HG03521 (cell line): Measurements from ENCODE around the gene ZFC3H1.
"Not testable (repeated sequence)": the region's sequence is repeated elsewhere in the genome, so short reads cannot be mapped to it uniquely, and the experiment has no call there.

Experiments
- ATAC-seq: cut with Tn5 transposase; IDR thresholded peaks from one replicate; pipeline ENCODE4 v1.9.1; 2021; ENCODE audit warnings: mild to moderate bottlenecking, moderate library complexity; ENCODE audit not compliant: unreplicated experiment

ZFC3H1 gene

GRCh38 chr12:71663561-71664410 lies at the start of gene ZFC3H1, which contains the start of gene THAP2:
ZFC3H1 (minus strand) TSS chr12:71663848; CDS start chr12:71663610, 238 bp downstream.
THAP2 (plus strand) TSS chr12:71664301; CDS start chr12:71664510, 209 bp downstream.
- peak; percentile 87 for ATAC-seq

GRCh38 chr12:71710276-71711125 lies 46.9 kb upstream of the ZFC3H1 start:
- no peak for ATAC-seq

GRCh38 chr12:71708658-71709057 lies 45.0 kb upstream of the ZFC3H1 start:
- no peak for ATAC-seq

DNA sequence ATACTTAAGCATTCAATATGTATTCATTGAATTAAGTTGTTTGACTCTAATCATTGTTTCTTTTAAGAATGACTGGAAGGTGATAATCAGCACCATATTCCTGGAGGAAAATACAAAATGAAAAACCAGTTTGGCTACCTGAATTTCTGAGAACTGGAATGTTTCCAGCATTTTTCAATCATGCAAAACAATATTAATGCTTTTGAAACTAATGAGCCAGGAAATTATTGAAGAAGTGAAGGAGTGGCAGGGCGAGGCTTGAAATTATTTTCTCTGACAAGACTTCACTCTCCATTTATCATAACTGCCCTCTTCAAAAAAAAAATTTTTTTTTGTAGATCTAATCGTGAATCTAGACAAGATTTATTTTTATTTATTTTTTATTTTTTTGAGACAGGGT lies 41.3 kb upstream of the ZFC3H1 start:
- no peak for ATAC-seq

- ATAC-seq, result no peak
Observed at GRCh38 chr12:71703206-71703605, 39.6 kb upstream of the ZFC3H1 start.

GRCh38 chr12:71702590-71702989 lies 38.9 kb upstream of the ZFC3H1 start:
- ATAC-seq, result no peak

DNA sequence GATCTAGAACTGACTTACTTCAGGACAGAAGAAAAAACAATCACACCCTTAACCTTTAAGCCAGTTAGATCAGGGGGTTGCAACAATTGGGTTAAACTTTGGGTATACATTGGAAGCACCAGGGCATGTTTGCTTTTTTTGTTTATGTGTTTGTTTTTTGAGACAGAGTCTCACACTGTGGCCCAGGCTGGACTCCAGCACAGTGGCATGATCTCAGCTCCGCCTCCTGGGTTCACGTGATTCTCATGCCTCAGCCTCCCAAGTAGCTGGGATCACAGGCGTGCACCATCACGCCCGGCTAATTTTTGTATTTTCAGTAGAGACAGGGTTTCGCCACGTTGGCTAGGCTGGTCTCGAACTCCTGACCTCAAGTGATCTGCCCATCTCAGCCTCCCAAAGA lies 38.5 kb upstream of the ZFC3H1 start:
- not testable (repeated sequence) for ATAC-seq

DNA sequence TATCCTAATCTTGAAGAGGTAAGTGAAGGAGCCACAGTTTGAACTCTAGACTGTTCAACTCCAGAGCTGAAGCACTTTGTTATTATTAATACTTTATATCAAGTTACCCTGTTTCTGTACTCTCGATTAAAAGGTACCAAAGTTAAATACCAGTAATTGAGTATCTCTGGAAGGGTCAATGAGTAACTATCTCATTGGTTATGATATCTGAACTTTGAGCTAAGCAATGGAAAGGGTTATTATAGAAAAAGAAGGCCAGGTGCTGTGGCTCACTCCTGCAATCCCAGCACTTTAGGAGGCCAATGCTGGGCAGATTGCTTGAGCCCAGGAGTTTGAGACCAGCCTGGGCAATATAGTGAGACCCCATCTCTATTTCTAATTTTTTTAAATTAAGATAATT lies 32.1 kb upstream of the ZFC3H1 start:
- no peak for ATAC-seq

- peak; percentile 80 for ATAC-seq
Observed at GRCh38 chr12:71694099-71694820, 30.6 kb upstream of the ZFC3H1 start.

- ATAC-seq, result not testable (repeated sequence)
Observed at GRCh38 chr12:71693651-71694050, 30.0 kb upstream of the ZFC3H1 start.

DNA sequence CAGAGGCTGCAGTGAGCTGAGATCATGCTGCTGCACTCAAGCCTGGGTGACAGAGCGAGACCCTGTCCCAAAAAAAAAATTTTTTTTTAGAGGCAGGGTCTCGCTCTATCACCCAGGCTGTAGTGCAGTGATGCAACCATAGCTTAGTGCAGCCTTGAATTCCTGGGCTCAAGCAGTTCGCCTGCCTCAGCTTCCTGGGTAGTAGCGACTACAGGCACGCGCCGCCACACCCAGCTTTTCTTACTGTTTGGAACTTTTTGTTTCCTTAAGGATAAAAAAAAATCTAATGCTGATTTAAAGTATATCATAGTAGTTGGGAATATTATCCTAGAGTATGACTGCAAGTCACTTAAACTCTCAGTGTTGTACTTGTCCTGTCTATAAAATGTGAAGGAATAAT lies 29.5 kb upstream of the ZFC3H1 start:
- no peak for ATAC-seq

- no peak for ATAC-seq
Observed at GRCh38 chr12:71691504-71692129, 28.0 kb upstream of the ZFC3H1 start.

DNA sequence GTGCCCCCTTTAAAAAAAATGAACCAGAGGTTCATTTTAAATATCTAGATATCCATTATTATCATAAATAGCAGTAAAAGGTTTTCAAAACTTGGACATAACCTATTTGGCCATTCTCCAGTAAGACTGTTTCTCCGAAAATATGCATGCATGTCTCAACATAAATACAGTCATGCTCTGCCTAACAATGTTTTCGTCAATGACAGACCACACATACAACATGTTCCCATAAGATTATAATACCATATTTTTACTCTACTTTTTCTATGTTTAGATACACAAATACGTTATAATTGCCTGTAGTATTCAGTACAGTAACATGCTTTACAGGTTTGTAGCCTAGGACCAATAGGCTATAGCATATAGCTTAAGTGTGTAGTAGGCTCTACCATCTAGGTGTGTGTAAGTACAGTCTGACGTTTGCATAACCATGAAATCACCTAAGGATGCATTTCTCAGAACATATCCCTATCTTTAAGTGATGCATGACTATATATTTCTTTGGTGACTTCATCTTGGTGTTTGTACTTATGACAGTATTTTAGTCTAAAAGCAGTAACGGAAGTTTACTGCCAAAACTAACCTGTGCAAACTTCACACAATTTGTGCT lies 25.4 kb upstream of the ZFC3H1 start:
- ATAC-seq, result no peak

GRCh38 chr12:71687172-71687571 lies 23.5 kb upstream of the ZFC3H1 start:
- ATAC-seq, result not testable (repeated sequence)

GRCh38 chr12:71686658-71687025 lies 23.0 kb upstream of the ZFC3H1 start:
- no peak for ATAC-seq

DNA sequence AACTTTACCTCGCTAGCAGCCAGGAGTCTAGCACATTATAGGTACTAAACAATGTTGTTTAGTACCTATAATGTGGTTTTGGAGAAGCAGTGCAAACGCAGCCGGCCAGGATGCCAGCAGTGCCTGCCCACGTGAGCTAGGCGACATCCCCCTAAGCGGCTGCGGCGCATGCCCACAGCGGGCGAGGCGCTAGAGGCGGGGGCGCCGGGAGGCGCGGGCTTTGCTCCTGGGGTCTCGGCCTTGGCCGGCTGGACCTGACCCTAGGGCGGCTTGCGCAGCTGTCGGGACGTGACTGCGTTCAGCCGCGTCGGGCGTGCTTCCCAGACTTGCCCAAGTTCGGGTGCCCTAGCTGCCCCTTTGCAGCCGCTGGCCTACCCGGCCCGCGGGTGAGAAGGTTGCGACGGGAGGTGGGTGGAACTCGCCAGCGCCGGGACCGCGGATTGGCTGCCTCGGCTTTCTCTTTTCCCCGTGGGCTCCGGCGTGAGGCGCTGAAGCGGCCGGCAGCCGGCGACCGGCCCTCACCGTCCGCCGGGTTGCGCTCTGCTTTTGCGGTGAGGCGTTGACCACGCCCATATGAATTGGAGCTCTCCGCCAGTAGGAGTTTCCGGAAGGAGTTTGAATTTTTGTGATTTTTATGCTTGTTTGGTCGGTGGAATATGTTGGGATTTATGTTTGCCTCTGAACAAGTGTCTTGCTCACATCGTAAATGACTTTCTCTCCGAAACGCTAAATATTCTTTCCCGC lies 22.4 kb upstream of the ZFC3H1 start, which contains the start of gene TMEM19:
Gene TMEM19 (plus strand): TSS at position 169 of the 744 bp plus-strand sequence. CDS start 599 bp downstream, outside the sequence.
- peak; percentile 88 for ATAC-seq

DNA sequence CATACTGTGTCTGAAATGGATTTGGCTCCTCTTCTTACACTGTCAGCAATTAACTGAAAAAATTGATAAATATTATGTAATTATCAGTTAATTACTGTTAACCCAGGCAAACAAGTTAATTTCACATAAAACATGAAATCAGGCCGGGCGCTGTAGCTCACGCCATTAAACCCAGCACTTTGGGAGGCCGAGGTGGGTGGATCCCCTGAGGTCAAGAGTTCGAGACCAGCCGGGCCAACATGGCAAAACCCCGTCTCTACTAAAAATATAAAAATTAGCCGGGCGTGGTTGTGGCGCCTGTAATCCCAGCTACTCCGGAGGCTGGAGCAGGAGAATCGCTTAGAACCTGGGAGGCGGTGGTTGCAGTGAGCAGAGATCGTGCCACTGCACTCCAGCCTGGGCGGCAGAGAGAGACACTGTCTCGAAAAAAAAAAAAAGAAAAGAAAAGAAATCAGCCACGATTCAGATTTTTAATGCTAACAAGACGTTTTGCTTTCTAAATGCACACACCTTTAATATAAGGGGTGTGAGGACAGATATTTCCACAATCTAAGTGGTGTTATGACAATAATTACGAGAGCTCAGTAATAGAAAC lies 21.8 kb upstream of the ZFC3H1 start:
- no peak for ATAC-seq

DNA sequence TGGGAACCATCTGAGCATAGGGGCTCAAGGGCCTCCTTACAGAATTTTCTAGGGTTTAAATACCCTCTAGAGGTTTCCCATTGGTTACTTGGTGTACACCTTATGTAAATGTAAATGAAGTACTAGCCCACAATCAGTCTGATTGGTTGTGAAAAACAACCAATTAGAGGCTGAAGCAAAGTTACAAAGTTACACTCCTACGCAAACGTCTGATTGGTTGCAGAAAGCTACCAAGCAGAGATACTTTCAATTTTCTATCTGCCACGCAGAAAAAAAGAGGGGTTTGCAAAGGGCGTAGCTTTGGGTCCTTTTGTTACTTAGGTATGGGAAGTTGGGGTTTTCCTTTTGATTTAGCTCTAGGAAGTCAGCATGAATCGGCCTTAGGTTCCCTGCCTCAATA lies 20.4 kb upstream of the ZFC3H1 start:
- ATAC-seq, result no peak

- ATAC-seq, result no peak
Observed at GRCh38 chr12:71683633-71684032, 20.0 kb upstream of the ZFC3H1 start.
